T47D (cell line): ENCODE data around the gene PYDC1.

Source experiments
- DNase-seq, 2 experiments: peaks; one replicate each; pipeline versions ENCODE4 v3.0.0 to v3.0.0-alpha.2; 2011 to 2012; ENCODE audit warnings: low read depth in 1 of 2, low spot score in 1 of 2
- JUND ChIP-seq: IDR thresholded peaks from 2 replicates; pipeline ENCODE4 v1.6.1; 2012; ENCODE audit warnings: low read depth
- in situ Hi-C: cut with HindIII; loops from 2 replicates; pipeline ENCODE4 v1.10.0; 2016; ENCODE audit warnings: low sequenced_read_pairs, low pct_unique_long_range_greater_than_20kb

Gene PYDC1

DNA sequence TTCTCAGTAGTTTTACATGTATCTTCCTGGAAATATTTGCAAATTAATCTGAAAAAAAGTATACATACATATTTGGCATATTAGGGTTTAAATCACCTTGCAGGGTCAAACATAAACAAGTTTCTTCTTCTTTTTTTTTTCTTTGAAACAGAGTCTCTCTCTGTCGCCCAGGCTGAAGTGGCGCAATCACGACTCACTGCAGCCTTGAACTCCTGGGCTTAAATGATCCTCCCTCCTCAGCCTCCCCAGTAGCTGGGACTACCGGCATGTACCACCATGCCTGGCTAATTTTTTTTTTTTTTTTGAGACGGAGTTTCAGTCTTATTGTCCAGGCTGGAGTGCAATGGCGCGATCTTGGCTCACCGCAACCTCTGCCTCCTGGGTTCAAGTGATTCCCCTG, 49.6 kb downstream of the PYDC1 start:
- in situ Hi-C loops = no loop called here
- TF ChIP-seq JUND = no peak
- DNase-seq = no peak
